Motor neuron (in vitro differentiated cells): ENCODE measurements around the gene TSSK6. TPM values are rescaled to one million over a fixed set of nuclear protein-coding genes. Genes with fewer than 3 reads are reported as not detected.
A peak's percentile ranks its signal among the peaks of the same experiment; 100 is the strongest.

Source experiments
- ATAC-seq, 8 experiments: fragments of 200-7000 bp; cut with Tn5 transposase; replicated peaks in 6 of 8; 2 replicates each; pipeline ENCODE4 v1.8.0; 2021; ENCODE audit warnings: mild to moderate bottlenecking in 8 of 8, moderate library complexity in 8 of 8
- H3K27ac ChIP-seq, 2 donors: fragments of 250-450 bp; sonication (Bioruptor Pico); 2 replicates each; pipeline ENCODE4 v1.9.0; 2021; ENCODE audit warnings: antibody characterized with exemption in 2 of 2, mild to moderate bottlenecking in 2 of 2, moderate library complexity in 1 of 2
- H3K4me1 ChIP-seq, 2 donors: fragments of 250-450 bp; sonication (Bioruptor Pico); replicated peaks in 1 of 2; 2 replicates each; pipeline ENCODE4 v1.6.1; 2021; ENCODE audit warnings: antibody characterized with exemption in 2 of 2, mild to moderate bottlenecking in 2 of 2, moderate library complexity in 1 of 2
- H3K4me3 ChIP-seq, 5 donors: fragments of 250-450 bp; sonication (Bioruptor Pico); 2 replicates each; pipeline ENCODE4 v1.9.0; 2021; ENCODE audit warnings: antibody characterized with exemption in 5 of 5, mild to moderate bottlenecking in 5 of 5, moderate library complexity in 4 of 5
- WGBS, 10 experiments: fragments of 450-650 bp; shearing (Covaris generic); methylation state at CpG; one replicate each; pipeline ENCODE4 v1.0.0; 2022; 5-methylcytosine and 5-hydroxymethylcytosine counted together
- in situ Hi-C, 9 experiments: fragments of 400-800 bp; cut with MboI; loops; one replicate each; pipeline ENCODE4 v1.15.0; 2021; ENCODE audit warnings: low sequenced_read_pairs in 9 of 9, low pct_unique_long_range_greater_than_20kb in 2 of 9; ENCODE audit not compliant: unreplicated experiment in 9 of 9
- total RNA-seq, 8 experiments: library from RNA; unstranded; fragments of 300-600 nt; gene quantifications; 2 replicates each; pipeline versions ENCODE4 v1.2.3 to v1.2.4, GENCODE V29; 2022

The TSSK6 gene
- total RNA-seq, 8 experiments from 2014 or later = 0.92 to 3.2 (median 2.0) TPM

GRCh38 chr19:19543101-19543500 is 27.8 kb upstream of the TSSK6 start:
- H3K4me1 ChIP-seq = peaks cover 0 to 14% of the 10 kb centered on the region in 2 donors
- no peak overlapping the region for H3K4me3 ChIP-seq
- 80 to 100% (median 98%) methylated on average over 2 to 8 of the region's 13 CpGs; no CpG with 5 or more reads in 7 of the 10 experiments for WGBS, 10 experiments
- no peak overlapping the region for H3K27ac ChIP-seq
- no peak for ATAC-seq
- in situ Hi-C loops = loop anchor here in 3 of 9 experiments (25.0 kb wide), 1 partner anchor 94 kb away; the partner anchor contains the start of genes GMIP (in 3 of the 3) and LPAR2 (in 3 of the 3)

- Histone ChIP-seq H3K27ac (no peak overlapping the region), H3K4me3 (no peak overlapping the region), H3K4me1 (peaks cover 0 to 14% of the 10 kb centered on the region in 2 donors)
- no peak for ATAC-seq
- in situ Hi-C loops = loop anchor here in 3 of 9 experiments (25.0 kb wide), 1 partner anchor 95 kb away; the partner anchor contains the start of genes GMIP (in 3 of the 3) and LPAR2 (in 3 of the 3)
- 83 to 100% (median 100%) methylated on average over 1 to 3 of the region's 12 CpGs; no CpG with 5 or more reads in 6 of the 10 experiments for WGBS, 10 experiments
Observed at GRCh38 chr19:19542507-19542906, 27.2 kb upstream of the TSSK6 start.

- WGBS, 10 experiments = 83% methylated on average over 2 of the region's 16 CpGs; no CpG with 5 or more reads in 9 of the 10 experiments
- in situ Hi-C loops = loop anchor here in 3 of 9 experiments (25.0 kb wide), 1 partner anchor 96 kb away; the partner anchor contains the start of genes GMIP (in 3 of the 3) and LPAR2 (in 3 of the 3)
- peak overlapping the region in 1 of 5 donors; percentile 27 for H3K4me3 ChIP-seq
- peaks cover 0 to 14% of the 10 kb centered on the region in 2 donors for H3K4me1 ChIP-seq
- no peak overlapping the region for H3K27ac ChIP-seq
- no peak for ATAC-seq
Observed at GRCh38 chr19:19541616-19542015, 26.3 kb upstream of the TSSK6 start.

DNA sequence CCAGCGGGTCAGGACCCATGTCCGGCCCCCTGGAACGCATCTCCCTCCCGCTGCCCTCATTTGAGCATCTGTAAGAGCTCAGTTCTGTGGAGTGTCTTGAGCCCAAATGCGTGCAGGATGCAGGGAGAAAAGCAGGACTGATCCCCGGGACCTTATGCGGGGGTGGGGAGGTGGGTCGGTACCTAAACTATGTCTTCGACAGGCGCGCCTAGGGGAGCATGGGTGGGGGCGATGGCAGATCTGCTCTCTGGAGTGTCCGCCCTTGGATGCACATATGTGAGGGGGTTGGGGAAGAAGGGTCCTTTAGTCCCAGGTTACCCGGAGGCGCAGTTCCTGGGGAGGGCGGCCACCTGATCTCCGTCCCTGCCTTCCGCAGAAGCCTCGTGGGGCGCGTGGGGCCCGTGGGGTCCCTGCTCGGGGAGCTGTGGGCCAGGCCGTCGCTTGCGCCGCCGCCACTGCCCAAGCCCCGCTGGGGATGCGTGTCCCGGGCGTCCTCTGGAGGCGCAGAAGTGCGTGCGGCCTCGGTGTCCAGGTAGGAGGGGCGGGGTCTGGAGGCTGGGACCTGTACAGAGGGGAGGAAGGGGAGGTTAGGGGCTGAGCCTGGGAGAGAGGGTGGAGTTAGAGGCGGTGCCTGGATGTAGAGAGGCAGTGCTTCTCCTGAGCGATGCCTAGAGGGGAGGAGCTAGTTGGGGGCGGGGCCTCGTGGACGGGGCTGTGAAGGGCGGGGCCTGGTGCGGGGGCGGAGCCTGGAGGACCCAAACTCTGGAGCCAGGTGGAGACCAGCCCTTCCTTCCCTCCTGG is 25.6 kb upstream of the TSSK6 start:
- peak in 7 of 8 experiments; percentile 13 to 79 (median 66) for ATAC-seq
- peaks cover 0 to 14% of the 10 kb centered on the region in 2 donors for H3K4me1 ChIP-seq
- H3K4me3 ChIP-seq = peak overlapping the region in 4 of 5 donors; percentile 22 to 27 (median 25)
- WGBS, 10 experiments = no CpG with 5 or more reads among the region's 45 CpGs
- in situ Hi-C loops = loop anchor here in 3 of 9 experiments (25.0 kb wide), 1 partner anchor 96 kb away; the partner anchor contains the start of genes GMIP (in 3 of the 3) and LPAR2 (in 3 of the 3)
- H3K27ac ChIP-seq = no peak overlapping the region

GRCh38 chr19:19540064-19540714 is 24.8 kb upstream of the TSSK6 start:
- in situ Hi-C loops = loop anchor here in 3 of 9 experiments (25.0 kb wide), 1 partner anchor 97 kb away; the partner anchor contains the start of genes GMIP (in 3 of the 3) and LPAR2 (in 3 of the 3)
- Histone ChIP-seq H3K4me1 (peaks cover 0 to 14% of the 10 kb centered on the region in 2 donors), H3K4me3 (peak overlapping the region in 4 of 5 donors; percentile 22 to 27 (median 25)), H3K27ac (no peak overlapping the region)
- WGBS, 10 experiments = 60 to 100% (median 61%) methylated on average over 4 to 18 of the region's 74 CpGs; no CpG with 5 or more reads in 7 of the 10 experiments
- peak in 7 of 8 experiments; percentile 2 to 61 (median 52) for ATAC-seq

DNA sequence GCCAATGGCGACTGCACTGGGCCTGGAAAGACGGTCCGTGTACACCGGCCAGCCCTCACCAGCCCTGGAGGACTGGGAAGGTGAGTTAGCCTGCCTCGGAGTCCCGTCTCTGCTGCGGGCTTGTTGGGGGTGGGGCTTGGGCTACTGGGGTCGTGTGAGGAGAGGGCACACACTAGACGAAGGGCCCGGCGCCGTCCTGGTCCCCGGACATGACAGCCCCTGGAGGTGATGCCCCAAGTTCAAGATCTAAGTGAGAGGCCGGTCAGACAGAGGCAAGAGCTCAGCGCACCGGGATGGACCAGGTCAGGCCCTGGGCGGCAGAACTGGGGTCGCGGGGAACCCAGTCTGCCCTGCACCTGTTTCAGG is 24.3 kb upstream of the TSSK6 start:
- H3K4me3 ChIP-seq = no peak overlapping the region
- no peak overlapping the region for H3K27ac ChIP-seq
- ATAC-seq = no peak
- in situ Hi-C loops = loop anchor here in 8 of 9 experiments (10.0 to 25.0 kb wide), 2 partner anchors 98 to 105 kb away; partner anchors contain the start of genes GMIP (in 8 of the 8) and LPAR2 (in 3 of the 8)
- peaks cover 0 to 14% of the 10 kb centered on the region in 2 donors for H3K4me1 ChIP-seq
- 40% methylated on average over 1 of the region's 19 CpGs; no CpG with 5 or more reads in 9 of the 10 experiments for WGBS, 10 experiments

- H3K27ac ChIP-seq = no peak overlapping the region
- peaks cover 0 to 14% of the 10 kb centered on the region in 2 donors for H3K4me1 ChIP-seq
- in situ Hi-C loops = loop anchor here in 8 of 9 experiments (10.0 to 25.0 kb wide), 2 partner anchors 99 to 106 kb away; partner anchors contain the start of genes GMIP (in 8 of the 8) and LPAR2 (in 3 of the 8)
- peak in 5 of 8 experiments; percentile 1 to 27 (median 6) for ATAC-seq
- 10 to 28% methylated on average over 2 to 6 of the region's 7 CpGs; no CpG with 5 or more reads in 8 of the 10 experiments for WGBS, 10 experiments
- H3K4me3 ChIP-seq = peak overlapping the region in 3 of 5 donors; percentile 36 to 40 (median 38)
Observed at GRCh38 chr19:19538785-19539166, 23.4 kb upstream of the TSSK6 start.

- no peak within 1 kb of the TSS for H3K27ac ChIP-seq
- H3K4me3 ChIP-seq = peak within 1 kb of the TSS; percentile 13 to 40 (median 36)
- ATAC-seq = peak; percentile 5 to 85 (median 64)
- 0 to 2% methylated on average over 1 to 12 of the region's 56 CpGs; no CpG with 5 or more reads in 8 of the 10 experiments for WGBS, 10 experiments
- peaks cover 0 to 14% of the 10 kb centered on the region in 2 donors for H3K4me1 ChIP-seq
- in situ Hi-C loops = loop anchor here in 8 of 9 experiments (10.0 to 25.0 kb wide), 2 partner anchors 99 to 107 kb away; partner anchors contain the start of genes GMIP (in 8 of the 8) and LPAR2 (in 3 of the 8)
Observed at GRCh38 chr19:19538061-19538784, 22.9 kb upstream of the TSSK6 start, which contains the start of gene CILP2. Gene CILP2, plus strand, starts transcription at chr19:19538265. Its CDS starts 85 bp downstream, at chr19:19538350.

- Histone ChIP-seq H3K4me1 (peaks cover 1 to 16% of the 10 kb centered on the region in 2 donors), H3K27ac (no peak overlapping the region), H3K4me3 (peak overlapping the region in 2 of 5 donors; percentile 38 to 40)
- ATAC-seq = no peak
- in situ Hi-C loops = loop anchor here in 8 of 9 experiments (10.0 to 25.0 kb wide), 2 partner anchors 100 to 107 kb away; partner anchors contain the start of genes GMIP (in 8 of the 8) and LPAR2 (in 3 of the 8)
- WGBS, 10 experiments = 10 to 100% (median 56%) methylated on average over 1 to 11 of the region's 59 CpGs; no CpG with 5 or more reads in 4 of the 10 experiments
Observed at GRCh38 chr19:19537075-19538048, 22.0 kb upstream of the TSSK6 start.

- Histone ChIP-seq H3K4me1 (peaks cover 2 to 11% of the 10 kb centered on the region in 2 donors), H3K4me3 (no peak overlapping the region), H3K27ac (no peak overlapping the region)
- in situ Hi-C loops = loop anchor here in 8 of 9 experiments (10.0 to 25.0 kb wide), 2 partner anchors 102 to 109 kb away; partner anchors contain the start of genes GMIP (in 8 of the 8) and LPAR2 (in 3 of the 8)
- no peak for ATAC-seq
- 80 to 100% (median 95%) methylated on average over 1 to 2 of the region's 34 CpGs; no CpG with 5 or more reads in 6 of the 10 experiments for WGBS, 10 experiments
Observed at GRCh38 chr19:19535311-19536191, 20.2 kb upstream of the TSSK6 start.
